Ovary (tissue), 9 donors: ENCODE data around the gene SLC25A43. TPM values are rescaled to one million over a fixed set of nuclear protein-coding genes. Genes with fewer than 3 reads are reported as not detected.

Experiments
- DNase-seq, 5 donors: peaks; one replicate each; pipeline ENCODE4 v3.0.0-alpha.2; 2019 to 2020
- H3K27ac ChIP-seq, 2 donors: fragments of 200-600 bp; one replicate each; pipeline versions ENCODE4 v1.5.1 to v1.8.0; 2019 to 2022
- H3K27me3 ChIP-seq: fragments of 200-600 bp; one replicate; pipeline ENCODE4 v1.8.0; 2022
- H3K36me3 ChIP-seq: fragments of 200-600 bp; sonication (generic); one replicate; pipeline ENCODE4 v1.5.1; 2019
- H3K4me1 ChIP-seq: one replicate; pipeline ENCODE4 v1.8.1; 2013; ENCODE audit warnings: mild to moderate bottlenecking, moderate library complexity; ENCODE audit not compliant: insufficient read depth
- H3K4me3 ChIP-seq: fragments of 200-600 bp; sonication (generic); one replicate; pipeline ENCODE4 v1.5.1; 2017
- H3K9me3 ChIP-seq, 2 donors: fragments of 200-600 bp in 1 of 2; sonication (generic) in 1 of 2; one replicate each; pipeline versions ENCODE4 v1.5.1 to v1.8.1; 2013 to 2019; ENCODE audit warnings: mild to moderate bottlenecking in 1 of 2, moderate library complexity in 1 of 2
- CTCF ChIP-seq, 3 donors: fragments of 450-650 bp in 2 of 3; fragments of 200-600 bp in 1 of 3; IDR thresholded peaks; one replicate each; pipeline versions ENCODE4 v1.5.1 to v1.8.0; 2016 to 2022; ENCODE audit warnings: antibody characterized with exemption in 3 of 3, mild to moderate bottlenecking in 1 of 3
- EP300 ChIP-seq: sonication (generic); formaldehyde crosslinking; IDR thresholded peaks from one replicate; pipeline ENCODE4 v1.6.1; 2017; ENCODE audit warnings: antibody characterized with exemption
- POLR2A ChIP-seq: fragments of 450-650 bp; IDR thresholded peaks from one replicate; pipeline ENCODE4 v1.6.1; 2017; ENCODE audit warnings: antibody characterized with exemption, mild to moderate bottlenecking, moderate library complexity
- WGBS, 3 donors: extraction: QIAGEN DNeasy Blood & Tissue Kit in 1 of 3; methylation state at CpG; one replicate each; pipeline versions ENCODE4 v1.1.5 to v1.1.7; 2013 to 2017; 5-methylcytosine and 5-hydroxymethylcytosine counted together
- intact Hi-C, 4 donors: fragments of 100-400 bp; cut with DNase I; formaldehyde crosslinking; loops; one replicate each; pipeline versions ENCODE4 v1.11.0 to v1.15.1; 2022 to 2023
- polyA plus RNA-seq, 2 donors: library from polyadenylated mRNA; stranded (reverse); fragments of 200-250 nt in 1 of 2; fragments of 350-450 nt in 1 of 2; fragmentation: Illumina TruSeq in 1 of 2; extraction: RNeasy Lipid Tissue Mini Kit (QIAGEN cat#74804) in 1 of 2; gene quantifications; one replicate each; pipeline ENCODE4 v1.2.3, GENCODE V29; 2013 to 2014
- small RNA-seq: library from RNA; depleted of rRNA; stranded (forward); fragments of <200 nt; gene quantifications from one replicate; pipeline ENCODE3, GENCODE V24; 2016
- total RNA-seq, 7 donors: library from RNA; depleted of rRNA in 2 of 7; stranded (reverse); fragments of >200 nt in 2 of 7; fragmentation: NEBNext Ultra II Directional in 3 of 7; extraction: Animal tissue kit (Norgen Biotek cat#: 25700) in 3 of 7; gene quantifications; one replicate each; pipeline versions ENCODE4 v1.1.0 to v1.2.4, GENCODE V29; 2016 to 2023
- donor health status: DM: no; HTN: no; CAD: no; lungs with moderate emphysema.
- donor health status: DM: no; HTN: no; CAD: no.
- donor health status: Bipolar disorder and iron deficiency.
- donor health status: DM: yes; HTN: yes; CAD: no.
- donor health status: DM: no; HTN: no; CAD: no.
- donor health status: DM: yes; HTN: yes; CAD: no.

The SLC25A43 gene
- total and polyA plus RNA-seq, 9 donors, result 6.4 to 14.5 (median 8.2) TPM

GRCh38 chrX:119502727-119503483, 103.8 kb downstream of the SLC25A43 start:
- no peak for TF ChIP-seq POLR2A
- TF ChIP-seq CTCF (IDR thresholded peaks at IDR 0.05), result no peak
- no peak for TF ChIP-seq EP300
- no peaks in the 10 kb centered on the region for H3K27me3 ChIP-seq
- H3K27ac ChIP-seq, result no peak overlapping the region
- no peak overlapping the region for H3K4me3 ChIP-seq
- no peaks in the 10 kb centered on the region for H3K36me3 ChIP-seq
- WGBS, 3 donors, result 58 to 65% (median 64%) methylated on average over 11 of the region's 11 CpGs
- no peak for DNase-seq
- intact Hi-C loops, result no loop called here
- no peaks in the 10 kb centered on the region for H3K4me1 ChIP-seq
- no peaks in the 10 kb centered on the region for H3K9me3 ChIP-seq

GRCh38 chrX:119503484-119503861, 104.3 kb downstream of the SLC25A43 start:
- WGBS, 3 donors, result 38 to 57% (median 41%) methylated on average over 2 of the region's 2 CpGs
- TF ChIP-seq EP300 (no peak), POLR2A (no peak), CTCF (IDR thresholded peaks at IDR 0.05) (no peak)
- Histone ChIP-seq H3K4me1 (no peaks in the 10 kb centered on the region), H3K36me3 (no peaks in the 10 kb centered on the region), H3K27me3 (no peaks in the 10 kb centered on the region), H3K4me3 (no peak overlapping the region), H3K27ac (no peak overlapping the region), H3K9me3 (no peaks in the 10 kb centered on the region)
- DNase-seq, result peak in 1 of 5 donors; percentile 46
- intact Hi-C loops, result no loop called here

Small RNA genes lying within 50 kb of the gene (small RNA-seq; reads per million reads assigned to genes)
- gene RNU1-67P (not detected), gene RNY3P16 (not detected)

Other genes with a start within 250 kb of the SLC25A43 start
- 100 to 1,000 TPM in 3 of 7 donors, 10 to 100 TPM in 4; 89.6 to 134 (median 99.9) TPM for gene PGRMC1, start 163.1 kb upstream of the SLC25A43 start, total RNA-seq
- gene PGRMC1, start 163.1 kb upstream of the SLC25A43 start, polyA plus RNA-seq, result 100 to 1,000 TPM; 107 to 164 TPM
- 100 to 1,000 TPM in 6 of 7 donors, 10 to 100 TPM in 1; 97.2 to 166 (median 138) TPM for gene SLC25A5, start 69.1 kb downstream of the SLC25A43 start, total RNA-seq
- gene SLC25A5, start 69.1 kb downstream of the SLC25A43 start, polyA plus RNA-seq, result 100 to 1,000 TPM; 147 to 214 TPM
- gene STEEP1, start 166.1 kb downstream of the SLC25A43 start, total RNA-seq, result 10 to 100 TPM; 18.9 to 27.3 (median 22.1) TPM
- gene STEEP1, start 166.1 kb downstream of the SLC25A43 start, polyA plus RNA-seq, result 10 to 100 TPM; 22.9 to 51.9 TPM
- 10 to 100 TPM; 25.0 to 40.1 (median 30.2) TPM for gene UBE2A, start 175.2 kb downstream of the SLC25A43 start, total RNA-seq
- 10 to 100 TPM; 29.8 to 86.0 TPM for gene UBE2A, start 175.2 kb downstream of the SLC25A43 start, polyA plus RNA-seq
- 10 to 100 TPM in 3 of 7 donors, 1 to 10 TPM in 4; 7.5 to 12.5 (median 9.5) TPM for gene NKRF, start 207.1 kb downstream of the SLC25A43 start, total RNA-seq
- 10 to 100 TPM in 1 of 2 donors, 1 to 10 TPM in 1; 4.9 to 10.1 TPM for gene NKRF, start 207.1 kb downstream of the SLC25A43 start, polyA plus RNA-seq